Osteoblast (primary cell): ENCODE measurements around the gene HCFC2. TPM values are rescaled to one million over a fixed set of nuclear protein-coding genes. Genes with fewer than 3 reads are reported as not detected.
A peak's percentile ranks its signal among the peaks of the same experiment; 100 is the strongest.
"Not testable (repeated sequence)": the region's sequence is repeated elsewhere in the genome, so short reads cannot be mapped to it uniquely, and the experiment has no call there.

ENCODE experiments used
- DNase-seq: peaks from one replicate; pipeline ENCODE4 v3.0.0; 2011; ENCODE audit warnings: low spot score, mixed read lengths; ENCODE audit not compliant: insufficient read length; ENCODE audit errors: missing footprints
- H2AFZ ChIP-seq: 2 replicates; pipeline ENCODE4 v1.6.0; 2011; ENCODE audit warnings: mild to moderate bottlenecking, low read length
- H3K27ac ChIP-seq: 2 replicates; pipeline ENCODE4 v1.5.1; 2011; ENCODE audit warnings: mild to moderate bottlenecking, low read depth, low read length, moderate library complexity
- H3K27me3 ChIP-seq: 2 replicates; pipeline ENCODE4 v1.6.0; 2012; ENCODE audit warnings: mild to moderate bottlenecking, control low read depth, inconsistent platforms, low read length, moderate library complexity; ENCODE audit not compliant: insufficient read depth
- H3K36me3 ChIP-seq: 2 replicates; pipeline ENCODE4 v1.5.1; 2011; ENCODE audit warnings: mild to moderate bottlenecking, low read length, control low read depth, moderate library complexity; ENCODE audit not compliant: insufficient read depth
- H3K4me1 ChIP-seq: 2 replicates; pipeline ENCODE4 v1.5.1; 2011; ENCODE audit warnings: mild to moderate bottlenecking, low read length, control low read depth, moderate library complexity; ENCODE audit not compliant: insufficient read depth
- H3K4me2 ChIP-seq: 2 replicates; pipeline ENCODE4 v1.6.0; 2011; ENCODE audit warnings: mild to moderate bottlenecking, low read length; ENCODE audit not compliant: insufficient read depth
- H3K4me3 ChIP-seq: fragments of 200-600 bp; sonication (generic); 3 replicates; pipeline ENCODE4 v1.5.1; 2012; ENCODE audit warnings: mild to moderate bottlenecking, low read length, inconsistent platforms; ENCODE audit not compliant: insufficient read depth
- H3K79me2 ChIP-seq: 2 replicates; pipeline ENCODE4 v1.6.0; 2012; ENCODE audit warnings: mild to moderate bottlenecking, low read length, control low read depth, inconsistent platforms; ENCODE audit not compliant: insufficient read depth
- H3K9me3 ChIP-seq: 2 replicates; pipeline ENCODE4 v1.5.1; 2011; ENCODE audit warnings: low read depth, low read length, control low read depth
- H4K20me1 ChIP-seq: 2 replicates; pipeline ENCODE4 v1.6.0; 2012; ENCODE audit warnings: mild to moderate bottlenecking, low read length, control low read depth; ENCODE audit not compliant: insufficient read depth
- CTCF ChIP-seq: IDR thresholded peaks from 2 replicates; pipeline ENCODE4 v1.5.1; 2011; ENCODE audit warnings: mild to moderate bottlenecking, low read depth, low read length, moderate library complexity; ENCODE audit errors: extremely low read depth
- total RNA-seq: library from RNA; depleted of rRNA; stranded (reverse); fragments of >200 nt; gene quantifications from 2 replicates; pipeline ENCODE4 v1.2.3, GENCODE V29; 2012

The HCFC2 gene
- 25.7 and 27.7 TPM in 2 replicates for total RNA-seq

- peak; percentile 99 for DNase-seq
- Histone ChIP-seq H3K9me3 (no peaks in the 10 kb centered on the region), H4K20me1 (peaks cover 3% of the 10 kb centered on the region), H3K79me2 (peaks cover 48% of the 10 kb centered on the region), H3K4me3 (peak within 1 kb of the TSS; percentile 98), H3K4me1 (peaks cover 17% of the 10 kb centered on the region), H2AFZ (peak within 1 kb of the TSS; percentile 92), H3K36me3 (peaks cover 18% of the 10 kb centered on the region), H3K4me2 (peak within 1 kb of the TSS; percentile 94), H3K27ac (peak within 1 kb of the TSS; percentile 65), H3K27me3 (no peaks in the 10 kb centered on the region)
- TF ChIP-seq CTCF: no peak
These were observed at the start of gene HCFC2 for GRCh38 chr12:104064031-104064841. Gene HCFC2, plus strand, starts transcription at chr12:104064531. Its CDS starts 30 bp downstream, at chr12:104064561.

- H3K9me3 ChIP-seq, H2AFZ ChIP-seq, H3K79me2 ChIP-seq, H3K4me3 ChIP-seq, H3K4me1 ChIP-seq, DNase-seq, H4K20me1 ChIP-seq, H3K4me2 ChIP-seq, H3K36me3 ChIP-seq, H3K27me3 ChIP-seq, H3K27ac ChIP-seq: not testable (repeated sequence)
These were observed 42.5 kb upstream of the HCFC2 start for GRCh38 chr12:104021862-104022261.

- H3K4me2 ChIP-seq: no peak overlapping the region
- no peak for DNase-seq
- no peaks in the 10 kb centered on the region for H3K79me2 ChIP-seq
- H3K36me3 ChIP-seq: no peaks in the 10 kb centered on the region
- no peak overlapping the region for H3K4me3 ChIP-seq
- H3K9me3 ChIP-seq: no peaks in the 10 kb centered on the region
- no peak overlapping the region for H3K27ac ChIP-seq
- no peaks in the 10 kb centered on the region for H3K4me1 ChIP-seq
- no peaks in the 10 kb centered on the region for H4K20me1 ChIP-seq
- no peaks in the 10 kb centered on the region for H3K27me3 ChIP-seq
- H2AFZ ChIP-seq: no peak overlapping the region
- no peak for TF ChIP-seq CTCF
These were observed 41.5 kb upstream of the HCFC2 start for GRCh38 chr12:104022786-104023185.

- H3K9me3 ChIP-seq: no peaks in the 10 kb centered on the region
- no peaks in the 10 kb centered on the region for H3K27me3 ChIP-seq
- H3K4me1 ChIP-seq: no peaks in the 10 kb centered on the region
- H3K27ac ChIP-seq: no peak overlapping the region
- no peaks in the 10 kb centered on the region for H3K79me2 ChIP-seq
- H4K20me1 ChIP-seq: no peaks in the 10 kb centered on the region
- DNase-seq: no peak
- H3K36me3 ChIP-seq: no peaks in the 10 kb centered on the region
- no peak overlapping the region for H2AFZ ChIP-seq
- H3K4me3 ChIP-seq: no peak overlapping the region
- no peak for TF ChIP-seq CTCF
- H3K4me2 ChIP-seq: no peak overlapping the region
These were observed 40.6 kb upstream of the HCFC2 start for GRCh38 chr12:104023710-104024109.
